Measurements from ENCODE around the gene USP19. TPM values are rescaled to one million over a fixed set of nuclear protein-coding genes. Genes with fewer than 3 reads are reported as not detected.

USP19 gene
- total and polyA plus RNA-seq, 2 of the 4 experiments (the other 2 are of a cell fraction), result 24.7 to 39.7 TPM

- H4K5ac ChIP-seq (ENCODE audit: low read depth, low read length), result no peak overlapping the region
- no peak overlapping the region for H2BK120ac ChIP-seq (ENCODE audit: low read depth, low read length)
- POLR2A ChIA-PET (ENCODE audit: unreplicated experiment), result no interaction called here
- H3K9me1 ChIP-seq (ENCODE audit: insufficient read depth, low read length), result no peaks in the 10 kb centered on the region
- no peak for TF ChIP-seq SMC3 (IDR thresholded peaks at IDR 0.05; ENCODE audit: low read depth, low read length)
- no peak for TF ChIP-seq MAFK (IDR thresholded peaks at IDR 0.05; ENCODE audit: low read depth, low read length)
- TF ChIP-seq MAZ (IDR thresholded peaks at IDR 0.05; ENCODE audit: borderline replicate concordance, low read depth, low read length), result no peak
- TF ChIP-seq CHD1 (IDR thresholded peaks at IDR 0.05; ENCODE audit: low read depth, low read length), result no peak
- no peak for TF ChIP-seq CEBPB (IDR thresholded peaks at IDR 0.05; ENCODE audit: low read depth, low read length)
- no peak for TF ChIP-seq FOS (IDR thresholded peaks at IDR 0.05; ENCODE audit: low read depth, low read length)
- no peak for TF ChIP-seq RCOR1 (IDR thresholded peaks at IDR 0.05; ENCODE audit: insufficient replicate concordance, low read length)
- no peak for TF ChIP-seq RFX5 (IDR thresholded peaks at IDR 0.05; ENCODE audit: low read depth, low read length)
- TF ChIP-seq, protein P1, sequence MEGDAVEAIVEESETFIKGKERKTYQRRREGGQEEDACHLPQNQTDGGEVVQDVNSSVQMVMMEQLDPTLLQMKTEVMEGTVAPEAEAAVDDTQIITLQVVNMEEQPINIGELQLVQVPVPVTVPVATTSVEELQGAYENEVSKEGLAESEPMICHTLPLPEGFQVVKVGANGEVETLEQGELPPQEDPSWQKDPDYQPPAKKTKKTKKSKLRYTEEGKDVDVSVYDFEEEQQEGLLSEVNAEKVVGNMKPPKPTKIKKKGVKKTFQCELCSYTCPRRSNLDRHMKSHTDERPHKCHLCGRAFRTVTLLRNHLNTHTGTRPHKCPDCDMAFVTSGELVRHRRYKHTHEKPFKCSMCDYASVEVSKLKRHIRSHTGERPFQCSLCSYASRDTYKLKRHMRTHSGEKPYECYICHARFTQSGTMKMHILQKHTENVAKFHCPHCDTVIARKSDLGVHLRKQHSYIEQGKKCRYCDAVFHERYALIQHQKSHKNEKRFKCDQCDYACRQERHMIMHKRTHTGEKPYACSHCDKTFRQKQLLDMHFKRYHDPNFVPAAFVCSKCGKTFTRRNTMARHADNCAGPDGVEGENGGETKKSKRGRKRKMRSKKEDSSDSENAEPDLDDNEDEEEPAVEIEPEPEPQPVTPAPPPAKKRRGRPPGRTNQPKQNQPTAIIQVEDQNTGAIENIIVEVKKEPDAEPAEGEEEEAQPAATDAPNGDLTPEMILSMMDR (conservative IDR thresholded peaks at IDR 0.05; ENCODE audit: low read depth, low read length), result no peak
- no peak for TF ChIP-seq BHLHE40 (IDR thresholded peaks at IDR 0.05; ENCODE audit: low read depth, low read length)
- no peak for TF ChIP-seq RAD21 (IDR thresholded peaks at IDR 0.05; ENCODE audit: low read length)
- TF ChIP-seq POLR2A (IDR thresholded peaks at IDR 0.05; ENCODE audit: low read depth, low read length), result no peak
- TF ChIP-seq NFE2L2 (IDR thresholded peaks at IDR 0.05; ENCODE audit: low read depth, low read length), result no peak
- no peak for TF ChIP-seq MXI1 (IDR thresholded peaks at IDR 0.05; ENCODE audit: borderline replicate concordance, low read depth, low read length)
- no peak for TF ChIP-seq USF2 (IDR thresholded peaks at IDR 0.05; ENCODE audit: low read depth, low read length)
- no peak overlapping the region for H3K14ac ChIP-seq (replicated peaks; ENCODE audit: low read depth, low read length)
- H2AFZ ChIP-seq (replicated peaks; ENCODE audit: low read length, poor library complexity), result no peak overlapping the region
- no peak overlapping the region for H4K91ac ChIP-seq (ENCODE audit: insufficient read depth, low read depth, low read length)
- H2BK15ac ChIP-seq (ENCODE audit: low read depth, low read length), result no peak overlapping the region
- no peak for DNase-seq
- H4K20me1 ChIP-seq (ENCODE audit: insufficient read depth, low read length), result no peaks in the 10 kb centered on the region
- no peak overlapping the region for H3K27ac ChIP-seq (ENCODE audit: insufficient read depth, low read length)
- no peak overlapping the region for H3K23ac ChIP-seq (ENCODE audit: low read depth, low read length)
- H2AK9ac ChIP-seq (replicated peaks; ENCODE audit: low read depth, low read length, poor library complexity), result no peak overlapping the region
- no TSS peak for BruUV-seq (replicated peaks)
- H3K4ac ChIP-seq (ENCODE audit: low read depth, low read length), result no peak overlapping the region
- no peaks in the 10 kb centered on the region for H3K9me3 ChIP-seq (ENCODE audit: control insufficient read depth, insufficient read depth, low read length)
- H3K36me3 ChIP-seq (ENCODE audit: control insufficient read depth, insufficient read depth, low read length), result peaks cover 88% of the 10 kb centered on the region
- H3K27me3 ChIP-seq (ENCODE audit: control insufficient read depth, insufficient read depth, low read length), result no peaks in the 10 kb centered on the region
- dilution Hi-C loops (cut with HindIII; ENCODE audit: low sequenced_read_pairs, unreplicated experiment), result no loop called here
- ATAC-seq (ENCODE audit: low read depth), result no peak
- H3K4me1 ChIP-seq (ENCODE audit: control insufficient read depth, insufficient read depth, low read length), result no peaks in the 10 kb centered on the region
- no peak overlapping the region for H3K9ac ChIP-seq (ENCODE audit: low read depth, low read length)
- no peak overlapping the region for H2BK20ac ChIP-seq (ENCODE audit: low read depth, low read length)
- H3K79me1 ChIP-seq (ENCODE audit: low read depth in 1 of 2, low read length in 2 of 2), result peaks cover 11 to 15% of the 10 kb centered on the region in 2 experiments; a peak in 3 of 4 replicates
- CTCF ChIA-PET, result no interaction called here
- no peak overlapping the region for H3K4me2 ChIP-seq (ENCODE audit: low read depth, low read length)
- intact Hi-C loops (cut with micrococcal nuclease), result no loop called here
- no peak overlapping the region for H2AK5ac ChIP-seq (ENCODE audit: low read depth, low read length)
- no peak overlapping the region for H4K8ac ChIP-seq (ENCODE audit: low read depth in 2 of 2, low read length in 2 of 2)
- no peak overlapping the region for H2BK5ac ChIP-seq (ENCODE audit: low read depth, low read length, poor library complexity, severe bottlenecking)
- WGBS, 2 experiments (ENCODE audit: extremely low coverage in 2 of 2, insufficient read length in 1 of 2), result no CpG with 5 or more reads among the region's 14 CpGs
- no peak overlapping the region for H3K4me3 ChIP-seq (ENCODE audit: insufficient read depth, low read depth, low read length)
- no peak overlapping the region for H3K56ac ChIP-seq (ENCODE audit: extremely low read depth, insufficient read depth, low read length)
- no peak overlapping the region for H3K18ac ChIP-seq (ENCODE audit: low read depth, low read length)
- in situ Hi-C loops (cut with MboI; ENCODE audit: low sequenced_read_pairs), result no loop called here
These were observed 8.4 kb downstream of the USP19 start for GRCh38 chr3:49112262-49112661.

All from IMR-90 (cell line).